Inferior parietal cortex (tissue), 1 donor: ENCODE data around the gene ALK.
"Not testable (repeated sequence)": the region's sequence is repeated elsewhere in the genome, so short reads cannot be mapped to it uniquely, and the experiment has no call there.

Experiments
- DNase-seq: peaks from one replicate; pipeline ENCODE4 v3.0.0-alpha.2; 2016; ENCODE audit errors: extremely low spot score

ALK gene

DNA sequence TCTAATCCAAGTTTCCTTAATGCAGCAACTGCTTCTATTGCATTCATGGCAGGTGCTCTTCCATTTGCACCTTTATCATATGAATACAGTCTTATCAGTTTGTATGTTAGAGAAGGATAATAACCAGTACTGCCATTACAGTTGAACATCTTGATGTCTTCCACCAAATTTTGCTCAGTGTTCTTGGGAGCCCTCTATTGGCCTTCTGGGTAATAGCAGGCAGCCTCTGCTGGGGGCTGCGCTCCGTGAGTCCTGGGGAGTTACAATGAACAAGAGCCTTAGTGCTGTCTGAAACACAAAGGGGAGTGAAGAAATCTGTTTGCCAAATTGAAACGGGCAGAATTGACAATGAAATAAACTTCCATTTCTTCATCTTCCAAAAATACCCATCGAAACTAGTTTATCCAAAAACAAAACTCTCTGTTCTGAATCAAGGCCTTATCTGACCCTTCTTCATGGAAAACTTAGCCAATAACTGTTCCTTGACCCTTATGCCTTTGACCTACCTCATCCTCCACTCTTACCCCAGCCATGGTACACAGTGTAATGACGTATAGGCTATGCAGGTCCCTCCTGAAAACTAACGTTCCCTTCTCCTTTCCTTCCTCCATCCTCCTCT is 79.9 kb downstream of the ALK start:
- peak; percentile 74 for DNase-seq

DNA sequence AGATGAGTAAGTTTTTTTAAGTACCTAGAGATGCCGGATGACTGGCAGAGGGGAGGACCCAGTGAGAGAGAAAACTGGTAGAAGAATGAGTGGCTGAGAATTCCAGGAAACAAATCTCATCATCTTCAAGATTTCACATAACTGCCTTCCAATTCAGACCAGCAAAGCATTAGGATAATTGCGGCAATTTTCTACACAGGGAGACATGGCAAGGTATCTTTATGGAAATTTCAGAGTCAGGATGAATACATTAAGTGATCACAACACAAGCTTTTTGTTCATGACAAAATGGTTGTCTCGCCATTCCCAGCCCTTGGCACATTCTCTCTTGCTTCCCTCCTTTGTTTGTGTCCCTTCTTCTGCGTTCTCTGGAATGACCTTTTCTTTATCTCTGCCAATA is 82.1 kb downstream of the ALK start:
- DNase-seq = no peak

DNA sequence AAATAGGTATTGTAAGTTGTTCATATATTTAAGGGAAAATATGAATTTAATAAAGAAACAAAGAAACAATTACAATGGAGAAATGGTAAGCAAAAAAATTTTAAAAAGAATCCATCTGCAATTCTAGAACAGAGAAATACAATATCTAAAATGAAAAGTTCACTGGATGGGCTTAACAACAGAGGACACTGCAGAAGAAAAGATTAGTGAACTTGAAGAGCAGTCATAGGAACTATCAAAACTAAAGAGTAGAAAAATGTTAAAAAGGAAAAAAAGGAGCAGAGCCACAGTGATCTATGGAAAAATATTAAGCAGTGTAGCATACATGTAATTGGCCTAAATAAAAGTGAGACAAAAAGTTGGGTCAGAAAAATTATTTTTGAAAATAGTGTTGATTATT is 83.5 kb downstream of the ALK start:
- no peak for DNase-seq

DNA sequence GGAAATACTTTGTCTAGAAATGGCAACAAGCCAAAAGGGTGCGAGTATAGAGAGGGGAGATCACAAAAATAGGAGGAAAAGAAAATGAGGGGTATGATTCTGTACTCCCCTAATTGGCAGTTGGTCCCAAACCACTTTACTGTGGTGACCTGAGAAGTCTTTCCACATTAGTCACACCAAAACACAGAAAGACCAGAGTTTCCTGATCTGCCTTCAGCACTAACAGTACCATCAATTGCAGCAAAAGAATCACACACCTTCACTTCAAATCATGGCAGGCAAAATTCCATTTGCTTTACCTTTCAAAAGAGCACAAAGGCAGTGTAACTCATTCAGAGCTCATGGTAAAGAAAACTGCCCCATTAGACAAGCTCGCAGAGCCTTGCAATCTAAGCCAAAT is 86.8 kb downstream of the ALK start:
- no peak for DNase-seq

DNA sequence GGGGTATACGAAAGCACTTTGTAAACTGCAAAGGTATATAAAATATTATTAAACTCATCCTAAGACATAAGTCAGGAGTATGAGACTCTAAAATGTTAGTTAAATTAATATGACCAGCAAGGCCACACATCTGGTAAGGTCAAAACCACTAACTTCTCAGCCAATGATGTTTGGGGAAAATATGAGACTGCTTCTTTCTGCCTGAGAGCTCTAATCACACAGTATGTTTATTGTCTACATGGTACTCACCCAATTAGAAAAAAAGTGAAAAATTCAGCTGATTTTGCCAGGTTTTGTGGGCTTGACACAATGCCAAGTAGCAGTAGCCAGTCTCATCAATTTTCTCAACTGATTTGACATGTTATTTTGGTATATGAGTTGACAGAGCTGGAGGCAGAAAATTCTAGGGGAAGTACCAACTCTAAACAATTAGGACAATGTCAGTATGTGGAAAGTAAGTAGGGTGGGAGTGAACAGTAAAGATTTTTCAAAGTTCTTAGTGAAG is 87.3 kb downstream of the ALK start:
- DNase-seq = no peak

DNA sequence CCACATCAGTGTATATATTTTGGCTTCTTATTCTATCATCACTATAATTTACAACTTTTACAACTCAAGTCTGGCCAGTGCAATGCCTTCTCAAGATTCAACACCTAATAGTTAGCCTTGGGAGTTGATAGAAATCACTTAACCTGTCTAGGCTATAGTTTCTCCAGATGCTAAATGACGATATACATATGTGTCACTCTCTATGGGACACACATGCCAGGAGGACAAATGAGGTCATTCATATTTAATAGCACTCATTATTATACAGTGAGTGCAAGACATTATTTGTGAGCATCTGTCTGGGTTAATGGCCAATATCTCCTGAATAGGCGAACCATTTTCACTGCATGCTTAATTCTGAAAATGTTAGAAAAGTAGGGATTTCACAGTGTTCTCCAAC is 89.8 kb downstream of the ALK start:
- no peak for DNase-seq

DNA sequence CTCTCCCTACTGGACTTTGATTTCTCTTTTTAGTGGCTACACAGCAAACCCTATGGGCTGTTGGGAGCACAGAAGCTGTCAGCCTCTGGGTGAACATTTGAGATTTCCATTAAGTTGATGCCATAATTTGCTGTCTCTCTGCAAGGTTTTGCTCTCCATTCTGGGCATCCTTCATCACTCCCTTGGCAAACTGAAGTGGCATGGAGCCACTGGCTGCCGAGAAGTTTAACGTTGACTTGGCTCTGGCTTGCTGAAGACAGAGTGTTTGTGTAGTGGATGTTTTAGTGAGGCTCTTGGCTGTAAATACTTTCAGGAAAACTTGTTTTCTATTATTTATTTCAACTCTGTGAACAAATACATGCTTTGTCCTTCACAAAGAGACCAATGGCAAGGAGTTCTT is 91.5 kb downstream of the ALK start:
- peak; percentile 34 for DNase-seq

DNA sequence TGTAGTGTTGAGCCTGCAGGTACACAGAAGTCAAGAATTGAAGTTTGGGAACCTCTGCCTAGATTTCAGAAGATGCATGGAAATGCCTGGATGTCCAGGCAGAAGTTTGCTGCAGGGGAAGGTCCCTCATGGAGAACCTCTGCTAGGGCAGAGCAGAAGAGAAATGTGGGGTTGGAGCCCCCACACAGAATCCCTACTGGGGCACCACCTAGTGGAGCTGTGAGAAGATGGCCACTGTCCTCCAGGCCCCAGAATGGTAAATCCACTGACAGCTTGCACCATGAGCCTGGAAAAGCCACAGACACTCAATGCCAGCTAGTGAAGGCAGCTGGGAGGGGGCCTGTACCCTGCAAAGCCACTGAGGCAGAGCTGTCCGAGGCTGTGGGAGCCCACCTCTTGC is 97.2 kb downstream of the ALK start:
- not testable (repeated sequence) for DNase-seq

DNA sequence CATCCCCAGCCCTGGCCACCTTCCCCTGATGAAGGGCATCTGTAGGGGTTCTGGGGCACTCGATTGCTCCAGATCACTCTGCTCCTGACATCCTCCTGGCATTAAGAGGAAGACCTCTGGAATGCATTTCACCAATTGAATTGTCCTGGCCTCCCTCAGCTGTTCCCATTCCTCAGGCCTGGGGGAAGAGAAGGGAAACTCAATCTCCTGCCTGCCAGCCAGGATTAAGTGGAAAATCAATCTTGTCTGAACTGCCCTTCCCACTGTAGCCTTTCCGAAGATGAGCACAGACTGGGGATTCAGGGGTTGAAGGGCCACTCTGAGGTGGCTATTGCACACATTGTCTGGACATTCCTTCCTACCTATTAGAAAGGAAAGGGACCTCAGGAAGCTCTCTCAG is 99.8 kb downstream of the ALK start:
- no peak for DNase-seq

DNA sequence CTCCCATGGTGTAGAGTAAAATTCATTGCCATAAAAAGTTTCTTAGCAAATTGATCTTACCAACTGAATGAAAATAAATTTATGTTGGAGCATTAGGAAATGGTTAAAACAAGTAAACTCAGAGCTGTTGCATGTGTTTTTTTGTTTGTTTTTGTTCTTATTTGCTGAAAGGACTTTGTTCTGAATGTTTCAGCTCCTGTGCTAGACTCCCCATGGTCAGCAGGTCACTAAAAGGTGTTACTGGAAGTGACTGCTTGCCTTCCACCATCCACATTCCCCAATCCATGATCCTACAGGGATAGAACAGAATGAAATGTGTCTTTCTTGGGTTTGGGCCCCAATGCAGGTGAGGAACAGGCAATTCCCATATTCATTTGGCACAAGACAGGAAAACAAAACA is 101.8 kb downstream of the ALK start:
- no peak for DNase-seq

DNA sequence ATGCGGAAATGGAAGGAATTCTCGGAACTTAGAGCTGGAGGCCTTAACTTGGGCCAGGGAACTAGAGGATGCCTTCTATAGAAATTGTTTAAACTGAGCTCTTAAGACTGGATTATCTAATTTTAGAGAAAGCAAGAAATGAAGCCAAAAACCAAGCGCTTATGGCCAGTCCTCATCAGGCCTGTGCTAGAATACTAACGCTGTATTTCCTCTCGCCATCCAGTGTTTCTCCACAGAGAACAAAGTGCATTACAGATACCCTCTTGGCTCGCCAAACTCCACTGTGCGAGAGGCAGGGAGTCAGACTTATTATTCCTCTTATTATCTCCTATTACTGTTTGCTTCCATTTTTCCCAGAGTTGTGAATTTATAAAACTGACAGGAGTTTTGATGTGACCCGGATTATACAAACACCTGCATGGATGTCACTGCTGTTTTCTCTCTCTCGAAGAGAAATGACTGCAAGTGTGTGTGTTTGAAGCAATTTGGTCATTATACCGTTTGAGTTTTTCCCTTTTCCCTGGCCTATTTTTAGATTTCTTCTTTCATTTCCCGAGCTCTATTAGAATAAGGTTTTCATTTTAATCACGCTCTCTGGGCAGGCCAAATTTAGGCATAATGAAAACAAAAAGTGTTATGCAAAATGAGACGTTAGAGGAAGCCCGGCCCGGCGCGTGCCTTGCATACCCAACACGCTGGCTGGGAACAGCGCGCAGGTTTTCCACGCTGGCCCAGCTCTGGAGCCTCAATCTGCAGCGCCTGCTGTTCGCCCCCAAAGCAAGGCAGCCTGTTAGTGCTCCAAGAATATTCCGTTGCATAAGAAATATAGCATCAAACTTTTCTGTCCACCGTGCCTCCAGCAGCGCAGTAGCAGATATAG is 103.3 kb downstream of the ALK start:
- peak; percentile 73 for DNase-seq

DNA sequence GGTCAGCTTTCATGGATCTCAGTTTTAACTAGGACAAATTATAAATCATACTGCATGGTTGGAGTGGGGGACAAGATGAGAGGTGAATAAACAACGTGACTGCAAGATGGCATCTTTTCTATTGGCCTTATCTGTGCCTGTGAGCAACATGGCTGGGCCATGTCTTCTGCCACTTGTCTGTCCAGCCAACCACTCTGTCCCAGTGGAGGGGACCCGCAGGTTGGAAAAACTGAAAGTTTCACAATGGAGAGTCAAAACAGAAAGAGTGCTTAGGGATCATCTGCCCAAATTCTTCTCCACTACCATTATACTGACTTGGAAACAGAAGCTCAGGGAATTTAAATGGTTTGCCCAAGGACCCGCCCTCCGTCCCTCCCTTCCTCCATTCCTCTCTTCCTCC is 104.1 kb downstream of the ALK start:
- DNase-seq = no peak

DNA sequence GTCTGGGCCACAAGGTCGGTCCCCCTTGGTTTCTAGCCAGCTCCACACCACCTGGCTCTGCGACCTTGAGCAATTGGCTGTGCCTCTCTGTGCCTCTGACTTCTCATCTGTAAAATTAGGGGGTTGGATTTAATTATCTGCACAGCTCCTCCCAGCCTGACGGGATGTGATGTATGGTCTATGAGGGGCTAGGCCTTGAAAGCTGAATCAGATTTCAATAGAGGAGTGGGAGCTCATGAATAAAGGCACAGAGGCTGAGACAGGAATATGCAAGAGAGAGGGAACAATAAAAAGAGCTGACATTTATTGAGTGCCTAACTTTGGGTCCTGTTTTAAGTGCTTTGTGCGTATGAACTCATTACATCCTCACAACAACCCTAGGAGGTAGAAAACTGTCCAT is 104.7 kb downstream of the ALK start:
- DNase-seq = no peak

DNA sequence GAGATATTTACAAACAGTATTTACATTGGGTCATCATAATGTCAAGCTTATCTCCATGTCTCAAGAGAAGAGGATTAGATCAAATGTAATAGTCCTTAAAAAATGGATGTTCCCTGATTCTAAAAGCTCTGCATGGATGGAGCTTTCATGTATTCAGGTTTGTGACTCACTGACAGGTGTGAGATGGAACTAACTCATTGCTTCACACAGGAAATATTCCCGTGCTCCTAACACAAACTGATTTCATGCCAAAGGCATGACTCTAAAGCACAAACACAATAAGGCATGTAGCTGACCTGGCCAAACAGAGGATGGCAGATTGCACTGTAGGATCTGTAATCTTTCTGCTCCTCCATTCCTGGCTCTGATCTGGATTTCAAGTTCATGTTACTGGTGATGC is 110.0 kb downstream of the ALK start:
- DNase-seq = no peak

DNA sequence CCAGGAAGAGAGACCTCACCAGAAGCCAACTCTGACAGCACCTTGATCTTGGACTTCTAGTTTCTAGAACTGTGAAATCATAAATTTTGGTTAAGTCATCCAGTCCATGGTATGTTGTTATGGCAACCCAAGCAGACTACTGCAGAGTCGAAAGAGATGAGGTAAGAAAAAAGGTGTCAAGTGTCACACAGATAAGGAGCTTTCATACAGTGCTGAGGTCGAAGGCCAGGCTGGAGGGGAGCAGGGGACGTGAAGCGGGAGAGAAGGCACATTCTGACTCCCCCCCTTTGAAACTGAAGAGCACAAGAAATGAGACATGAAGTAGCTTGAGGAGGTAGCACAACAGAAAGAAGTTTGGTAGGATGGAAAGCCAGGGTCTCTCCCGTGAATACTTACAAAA is 110.4 kb downstream of the ALK start:
- no peak for DNase-seq

DNA sequence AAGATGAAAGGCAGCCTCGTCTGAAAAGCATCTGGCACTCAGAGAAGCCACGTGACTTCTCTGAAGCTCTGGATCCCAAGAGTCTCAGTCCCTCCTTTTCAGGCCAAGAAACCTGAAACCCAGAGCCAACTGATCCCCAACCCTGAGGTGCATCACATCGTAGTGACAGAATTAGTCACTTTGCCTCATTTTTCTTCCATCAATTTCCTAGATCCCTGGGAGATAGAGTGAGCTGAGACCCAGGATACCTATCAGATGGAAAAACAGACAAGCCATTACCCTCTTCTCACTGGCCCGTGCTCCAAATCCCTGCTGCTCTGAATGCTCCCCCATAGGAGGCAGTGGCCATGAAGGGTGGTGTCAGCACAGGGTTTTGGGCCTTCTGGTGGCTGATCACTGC is 113.1 kb downstream of the ALK start:
- no peak for DNase-seq

DNA sequence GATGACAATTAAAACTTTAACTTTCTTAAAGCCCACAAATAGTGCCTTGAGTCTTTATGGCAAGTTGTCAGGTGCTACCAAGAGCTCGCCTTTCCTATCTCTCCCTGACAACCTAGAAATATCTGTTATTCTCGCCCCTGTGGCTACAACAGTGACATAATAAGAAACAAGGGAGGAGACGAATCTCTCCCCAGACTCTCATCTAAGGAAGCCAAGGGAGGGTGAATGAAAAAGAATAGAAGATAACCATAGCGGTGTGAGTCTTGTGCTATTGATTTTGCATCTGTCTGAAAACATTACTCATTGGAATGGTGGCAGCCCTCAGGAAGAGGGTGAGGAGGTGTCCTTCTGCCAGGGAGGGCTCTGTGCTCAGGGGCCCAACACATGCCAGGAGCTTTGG is 114.3 kb downstream of the ALK start:
- no peak for DNase-seq

DNA sequence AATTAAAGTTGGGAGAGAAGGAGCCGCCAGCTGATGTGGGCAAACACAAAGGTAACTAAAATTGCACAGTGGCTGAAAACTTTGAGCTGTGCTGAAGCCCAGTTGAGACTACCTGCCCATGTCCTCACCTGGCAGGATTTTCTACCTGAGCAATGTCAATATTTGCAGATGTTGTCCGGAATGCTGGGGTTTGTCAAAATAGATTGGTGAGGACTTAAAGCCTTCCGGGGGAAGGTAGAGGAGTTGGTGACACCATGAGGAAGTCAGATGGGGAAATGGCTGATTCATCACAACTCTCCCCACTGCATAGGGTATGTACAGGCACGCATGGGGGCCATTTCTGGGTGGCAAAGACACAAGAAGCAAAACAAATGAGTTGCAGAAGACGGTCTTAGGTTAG is 114.9 kb downstream of the ALK start:
- no peak for DNase-seq

DNA sequence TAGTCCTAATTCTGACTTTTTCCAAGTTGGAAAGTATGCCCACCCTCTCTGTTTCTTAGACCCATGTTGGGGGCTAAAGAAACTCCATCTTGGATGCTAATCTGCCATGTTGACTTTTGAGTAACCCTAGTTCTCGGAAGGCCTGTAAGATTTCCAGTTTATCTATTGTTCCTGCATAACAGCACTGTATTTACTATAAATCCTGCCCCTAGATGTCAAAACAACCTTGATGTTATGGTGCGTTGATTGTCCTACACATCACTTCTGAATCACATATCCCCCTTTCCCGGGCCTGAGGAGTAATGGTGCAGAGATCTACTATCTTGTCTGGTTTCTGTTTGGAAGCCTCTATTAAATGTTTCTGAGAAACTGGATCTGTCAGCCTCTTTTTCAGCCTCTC is 116.7 kb downstream of the ALK start:
- DNase-seq = no peak

DNA sequence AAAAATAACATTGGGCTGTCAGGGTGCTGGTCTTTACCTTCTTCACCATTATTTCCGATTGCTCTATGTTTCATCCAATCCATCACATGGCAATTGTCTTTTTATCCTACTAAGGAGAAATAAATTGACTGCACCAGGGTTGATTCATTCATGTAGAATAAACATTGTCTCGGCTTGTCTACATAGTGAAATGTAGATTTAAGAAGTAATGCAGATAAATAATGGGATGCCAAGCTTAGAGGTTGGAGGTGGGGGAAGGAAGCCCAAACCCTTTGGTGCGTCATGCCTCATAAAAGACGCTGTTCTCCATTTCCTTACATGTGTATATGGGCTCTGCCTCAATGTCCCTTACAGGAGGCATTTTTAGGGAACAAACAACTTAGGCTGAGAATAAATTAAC is 117.8 kb downstream of the ALK start:
- no peak for DNase-seq

DNA sequence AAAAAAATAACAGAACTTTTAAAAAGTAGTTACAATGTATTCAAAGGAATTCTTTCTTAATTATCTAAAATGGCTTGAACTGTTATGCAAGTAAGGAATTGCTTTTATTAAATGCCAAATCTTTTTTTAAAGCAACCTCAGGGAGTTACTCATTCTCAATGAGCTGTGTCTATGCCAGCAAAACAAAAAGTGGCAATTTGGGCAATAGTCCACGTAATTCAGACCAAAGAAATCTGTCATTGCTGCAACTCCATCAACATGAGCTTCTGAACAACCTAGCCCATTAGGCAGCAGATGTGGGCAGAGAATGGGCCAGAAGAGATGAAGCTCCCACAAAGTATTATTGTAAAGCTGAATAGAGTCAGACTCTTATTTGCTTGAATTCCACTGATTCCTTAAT is 118.4 kb downstream of the ALK start:
- peak; percentile 7 for DNase-seq

DNA sequence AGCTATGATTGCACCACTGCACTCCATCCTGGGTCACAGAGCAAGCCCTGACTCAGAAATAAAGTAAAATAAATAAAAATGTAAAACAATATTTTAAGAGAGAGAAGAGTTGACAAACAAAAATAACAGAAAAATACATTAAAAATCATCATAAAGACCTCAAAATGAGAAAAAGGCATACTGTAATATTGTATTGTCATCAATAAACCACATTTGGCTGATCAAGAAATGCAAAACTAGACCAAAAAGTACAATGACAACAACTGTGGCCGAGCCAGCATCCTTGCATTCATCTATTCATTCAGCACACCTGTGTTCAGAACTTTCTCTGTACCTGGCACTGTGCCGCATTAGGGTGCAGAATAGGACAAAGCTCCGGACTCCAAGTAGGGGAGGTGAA is 121.8 kb downstream of the ALK start:
- DNase-seq = no peak

DNA sequence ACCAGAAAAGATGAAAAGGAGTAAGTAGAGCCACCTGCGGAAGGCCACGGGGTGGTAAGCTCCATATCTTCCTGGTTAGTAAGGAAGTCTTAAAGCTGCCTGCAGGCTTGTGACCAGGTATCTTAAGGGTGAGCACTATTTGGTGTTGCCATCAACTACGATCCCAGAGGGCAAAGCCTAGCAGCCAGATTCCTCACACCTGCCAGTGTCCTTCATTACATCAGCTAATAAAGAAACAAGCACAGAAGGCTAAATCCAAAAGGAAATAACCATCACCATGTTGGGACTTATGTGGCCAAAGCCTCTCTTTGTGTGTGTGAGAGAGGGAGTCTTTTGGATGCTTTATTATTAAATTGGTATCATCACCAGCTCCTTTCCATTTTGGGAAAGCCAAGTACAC is 123.5 kb downstream of the ALK start:
- DNase-seq = no peak
